HEK293 (cell line): ENCODE measurements around the gene DMC1.
A peak's percentile ranks its signal among the peaks of the same experiment; 100 is the strongest.

Experiments used
- CTCF ChIA-PET: fragments of 350-600 bp; formaldehyde crosslinking; extraction: SDS; loops from one replicate; lab custom pipeline; 2021; ENCODE audit warnings: antibody characterized with exemption; lab: Yijun Ruan, JAX
- POLR2A ChIA-PET: fragments of 300-600 bp; formaldehyde crosslinking; extraction: SDS; loops from one replicate; lab custom pipeline; 2020; ENCODE audit warnings: antibody characterized with exemption, inconsistent platforms; lab: Yijun Ruan, JAX
- H3K27ac ChIP-seq: fragments of 200-500 bp; sonication (Bioruptor generic); 2 replicates; pipeline ENCODE4 v1.5.1; 2014; ENCODE audit warnings: low read depth, low read length, control low read depth, inconsistent platforms; ENCODE audit errors: extremely low read depth
- H3K36me3 ChIP-seq, 2 experiments: fragments of 200-500 bp in 1 of 2; sonication (Bioruptor generic) in 1 of 2; 1 replicate in 1 of 2; 2 replicates in 1 of 2; pipeline ENCODE4 v1.5.1; 2014 to 2017; ENCODE audit warnings: inconsistent platforms in 2 of 2, low read length in 2 of 2; ENCODE audit not compliant: control insufficient read depth in 2 of 2, insufficient read depth in 1 of 2
- H3K4me1 ChIP-seq: fragments of 200-500 bp; sonication (Bioruptor generic); 2 replicates; pipeline ENCODE4 v1.5.1; 2014; ENCODE audit warnings: mild to moderate bottlenecking, low read length, inconsistent platforms; ENCODE audit not compliant: control insufficient read depth, insufficient read depth
- H3K4me3 ChIP-seq: 2 replicates; pipeline ENCODE4 v1.5.1; 2011; ENCODE audit warnings: low read depth, mild to moderate bottlenecking, control low read depth, low read length, moderate library complexity
- H3K9me3 ChIP-seq: fragments of 200-500 bp; sonication (Bioruptor generic); 2 replicates; pipeline ENCODE4 v1.5.1; 2014; ENCODE audit warnings: low read depth, low read length, inconsistent platforms; ENCODE audit not compliant: control insufficient read depth, insufficient read depth
- BCL11B ChIP-seq: fragments of 450-650 bp; formaldehyde crosslinking; IDR thresholded peaks from 2 replicates; pipeline ENCODE4 v1.5.1; 2016; ENCODE audit warnings: low read depth, missing biosample characterization, missing genetic modification characterization
- BCL6B ChIP-seq: fragments of 450-650 bp; formaldehyde crosslinking; IDR thresholded peaks from 2 replicates; pipeline ENCODE4 v1.5.1; 2017; ENCODE audit warnings: missing biosample characterization, missing genetic modification characterization
- MYNN ChIP-seq: fragments of 450-650 bp; formaldehyde crosslinking; IDR thresholded peaks from 2 replicates; pipeline ENCODE4 v1.5.1; 2016; ENCODE audit warnings: missing biosample characterization, missing genetic modification characterization, borderline replicate concordance
- OSR2 ChIP-seq: fragments of 450-650 bp; formaldehyde crosslinking; IDR thresholded peaks from 2 replicates; pipeline ENCODE4 v1.5.1; 2016; ENCODE audit warnings: missing biosample characterization, missing genetic modification characterization
- YY1 ChIP-seq: fragments of 450-650 bp; formaldehyde crosslinking; IDR thresholded peaks from 2 replicates; pipeline ENCODE4 v1.5.1; 2018; ENCODE audit warnings: missing biosample characterization, missing genetic modification characterization
- ZNF112 ChIP-seq: fragments of 450-650 bp; formaldehyde crosslinking; IDR thresholded peaks from 2 replicates; pipeline ENCODE4 v1.5.0; 2017; ENCODE audit warnings: missing biosample characterization, missing genetic modification characterization
- ZNF202 ChIP-seq: fragments of 450-650 bp; formaldehyde crosslinking; IDR thresholded peaks from 2 replicates; pipeline ENCODE4 v1.5.1; 2016; ENCODE audit warnings: missing biosample characterization, missing genetic modification characterization, borderline replicate concordance
- ZNF214 ChIP-seq: fragments of 450-650 bp; formaldehyde crosslinking; IDR thresholded peaks from 2 replicates; pipeline ENCODE4 v1.5.1; 2017; ENCODE audit warnings: missing biosample characterization, mild to moderate bottlenecking, missing genetic modification characterization, borderline replicate concordance
- ZNF221 ChIP-seq: fragments of 450-650 bp; formaldehyde crosslinking; IDR thresholded peaks from 2 replicates; pipeline ENCODE4 v1.5.1; 2017; ENCODE audit warnings: missing biosample characterization, missing genetic modification characterization, borderline replicate concordance
- ZNF302 ChIP-seq: fragments of 450-650 bp; formaldehyde crosslinking; IDR thresholded peaks from 2 replicates; pipeline ENCODE4 v1.5.1; 2016; ENCODE audit warnings: missing biosample characterization, missing genetic modification characterization, low read depth
- ZNF362 ChIP-seq: fragments of 450-650 bp; formaldehyde crosslinking; IDR thresholded peaks from 2 replicates; pipeline ENCODE4 v1.5.1; 2016; ENCODE audit warnings: missing biosample characterization, missing genetic modification characterization
- ZNF426 ChIP-seq: fragments of 450-650 bp; formaldehyde crosslinking; IDR thresholded peaks from 2 replicates; pipeline ENCODE4 v1.5.1; 2017; ENCODE audit warnings: missing biosample characterization, missing genetic modification characterization, mild to moderate bottlenecking, inconsistent platforms, moderate library complexity
- ZNF571 ChIP-seq: fragments of 450-650 bp; formaldehyde crosslinking; IDR thresholded peaks from 2 replicates; pipeline ENCODE4 v1.5.0; 2017; ENCODE audit warnings: missing biosample characterization, missing genetic modification characterization
- ZNF585B ChIP-seq: fragments of 450-650 bp; formaldehyde crosslinking; IDR thresholded peaks from 2 replicates; pipeline ENCODE4 v1.5.1; 2016; ENCODE audit warnings: missing biosample characterization, missing genetic modification characterization
- ZNF600 ChIP-seq: fragments of 450-650 bp; formaldehyde crosslinking; IDR thresholded peaks from 2 replicates; pipeline ENCODE4 v1.5.1; 2016; ENCODE audit warnings: missing biosample characterization, missing genetic modification characterization
- ZNF776 ChIP-seq: fragments of 450-650 bp; formaldehyde crosslinking; IDR thresholded peaks from 2 replicates; pipeline ENCODE4 v1.5.0; 2017; ENCODE audit warnings: missing biosample characterization, missing genetic modification characterization, borderline replicate concordance
- TF ChIP-seq, protein P1 (sequence below): fragments of 450-650 bp; formaldehyde crosslinking; IDR thresholded peaks from 2 replicates; pipeline ENCODE4 v1.5.1; 2016; ENCODE audit warnings: missing biosample characterization, missing genetic modification characterization
- TF ChIP-seq, protein P2 (sequence below): fragments of 450-650 bp; formaldehyde crosslinking; IDR thresholded peaks from 2 replicates; pipeline ENCODE4 v1.5.1; 2016; ENCODE audit warnings: missing biosample characterization, missing genetic modification characterization
- TF ChIP-seq, protein P3 (sequence below): fragments of 450-650 bp; formaldehyde crosslinking; IDR thresholded peaks from 2 replicates; pipeline ENCODE4 v1.5.1; 2016; ENCODE audit warnings: missing biosample characterization, missing genetic modification characterization

DMC1 gene

DNA sequence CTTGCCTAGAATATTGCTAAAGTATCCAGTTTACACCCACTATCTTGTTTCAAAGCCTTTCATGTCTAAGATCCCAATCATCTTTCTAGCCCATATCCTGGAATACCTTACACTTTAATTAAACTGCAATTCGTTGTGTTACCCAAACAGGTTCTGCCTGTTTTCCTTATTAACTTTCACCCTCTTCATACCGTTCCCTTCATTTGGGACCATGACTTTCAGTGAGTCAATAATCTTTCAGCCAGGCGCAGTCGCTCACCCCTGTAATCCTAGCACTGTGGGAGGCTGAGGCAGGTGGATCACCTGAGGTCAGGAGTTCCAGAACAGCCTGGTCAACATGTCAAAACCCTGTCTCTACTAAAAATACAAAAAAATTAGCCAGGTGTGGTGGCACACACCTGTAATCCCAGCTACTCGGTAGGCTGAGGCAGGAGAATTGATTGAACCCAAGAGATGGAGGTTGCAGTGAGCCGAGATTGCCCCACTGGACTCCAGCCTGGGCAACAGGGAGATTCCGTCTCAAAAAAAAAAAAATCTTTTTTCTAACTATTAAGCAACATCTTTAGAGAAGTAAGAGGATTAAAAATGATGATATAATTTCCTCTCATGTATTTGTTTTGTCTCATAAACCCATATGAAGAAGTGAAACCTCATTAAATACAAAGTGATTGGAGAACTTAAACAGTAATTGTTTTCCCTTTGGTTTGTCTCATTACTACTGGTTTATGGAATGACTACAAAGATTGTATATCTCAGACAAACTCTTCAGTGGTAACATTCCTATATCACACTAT is 20.7 kb downstream of the DMC1 start:
- no peaks in the 10 kb centered on the region; a peak in 1 of 3 replicates for H3K36me3 ChIP-seq
- ChIA-PET CTCF (interaction anchor here (0.6 to 2.3 kb wide), 2 partner anchors 23 to 150 kb away, joined by 5 to 11 read pairs; no protein-coding TSS in a partner anchor), POLR2A (interaction anchor here (1.0 kb wide), 1 partner anchor 48 kb away, joined by 3 read pairs; no protein-coding TSS in a partner anchor)
- H3K4me1 ChIP-seq, result no peaks in the 10 kb centered on the region
- no peak overlapping the region for H3K4me3 ChIP-seq
- no peak overlapping the region for H3K27ac ChIP-seq
- no peaks in the 10 kb centered on the region for H3K9me3 ChIP-seq
- TF ChIP-seq ZNF426 (no peak), ZNF776 (tag by site-specific recombination) (no peak), OSR2 (tag by site-specific recombination) (peak; percentile 42; the same call in 1 of the 2 replicates)

- Histone ChIP-seq H3K27ac (no peak overlapping the region), H3K4me3 (no peak overlapping the region), H3K9me3 (no peaks in the 10 kb centered on the region), H3K36me3 (no peaks in the 10 kb centered on the region), H3K4me1 (no peaks in the 10 kb centered on the region)
- POLR2A ChIA-PET, result no interaction called here
- TF ChIP-seq ZNF202 (tag by site-specific recombination), result no peak
- TF ChIP-seq YY1 (tag by site-specific recombination), result no peak
- TF ChIP-seq ZNF214 (tag by site-specific recombination), result no peak
- TF ChIP-seq BCL11B (tag by site-specific recombination), result no peak
- TF ChIP-seq ZNF362 (tag by site-specific recombination), result no peak
- CTCF ChIA-PET, result interaction anchor here (0.8 kb wide), 1 partner anchor 11 kb away, joined by 3 read pairs; no protein-coding TSS in a partner anchor
Measured at GRCh38 chr22:38540701-38541100, 29.3 kb downstream of the DMC1 start.

- CTCF ChIA-PET, result interaction anchor here (0.5 kb wide), 1 partner anchor 112 kb away, joined by 3 read pairs; no protein-coding TSS in a partner anchor
- H3K4me1 ChIP-seq, result no peaks in the 10 kb centered on the region
- no peaks in the 10 kb centered on the region for H3K9me3 ChIP-seq
- POLR2A ChIA-PET, result no interaction called here
- no peaks in the 10 kb centered on the region for H3K36me3 ChIP-seq
- no peak overlapping the region for H3K27ac ChIP-seq
- H3K4me3 ChIP-seq, result no peak overlapping the region
- no peak for TF ChIP-seq ZNF585B
- TF ChIP-seq ZNF571 (tag by site-specific recombination), result no peak
- no peak for TF ChIP-seq ZNF221 (tag by site-specific recombination)
- TF ChIP-seq, protein P1, sequence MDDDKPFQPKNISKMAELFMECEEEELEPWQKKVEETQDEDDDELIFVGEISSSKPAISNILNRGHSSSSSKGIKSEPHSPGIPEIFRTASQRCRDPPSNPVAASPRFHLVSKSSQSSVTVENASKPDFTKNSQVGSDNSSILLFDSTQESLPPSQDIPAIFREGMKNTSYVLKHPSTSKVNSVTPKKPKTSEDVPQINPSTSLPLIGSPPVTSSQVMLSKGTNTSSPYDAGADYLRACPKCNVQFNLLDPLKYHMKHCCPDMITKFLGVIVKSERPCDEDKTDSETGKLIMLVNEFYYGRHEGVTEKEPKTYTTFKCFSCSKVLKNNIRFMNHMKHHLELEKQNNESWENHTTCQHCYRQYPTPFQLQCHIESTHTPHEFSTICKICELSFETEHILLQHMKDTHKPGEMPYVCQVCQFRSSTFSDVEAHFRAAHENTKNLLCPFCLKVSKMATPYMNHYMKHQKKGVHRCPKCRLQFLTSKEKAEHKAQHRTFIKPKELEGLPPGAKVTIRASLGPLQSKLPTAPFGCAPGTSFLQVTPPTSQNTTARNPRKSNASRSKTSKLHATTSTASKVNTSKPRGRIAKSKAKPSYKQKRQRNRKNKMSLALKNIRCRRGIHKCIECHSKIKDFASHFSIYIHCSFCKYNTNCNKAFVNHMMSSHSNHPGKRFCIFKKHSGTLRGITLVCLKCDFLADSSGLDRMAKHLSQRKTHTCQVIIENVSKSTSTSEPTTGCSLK, result no peak
- no peak for TF ChIP-seq ZNF600 (tag by site-specific recombination)
- TF ChIP-seq, protein P2, sequence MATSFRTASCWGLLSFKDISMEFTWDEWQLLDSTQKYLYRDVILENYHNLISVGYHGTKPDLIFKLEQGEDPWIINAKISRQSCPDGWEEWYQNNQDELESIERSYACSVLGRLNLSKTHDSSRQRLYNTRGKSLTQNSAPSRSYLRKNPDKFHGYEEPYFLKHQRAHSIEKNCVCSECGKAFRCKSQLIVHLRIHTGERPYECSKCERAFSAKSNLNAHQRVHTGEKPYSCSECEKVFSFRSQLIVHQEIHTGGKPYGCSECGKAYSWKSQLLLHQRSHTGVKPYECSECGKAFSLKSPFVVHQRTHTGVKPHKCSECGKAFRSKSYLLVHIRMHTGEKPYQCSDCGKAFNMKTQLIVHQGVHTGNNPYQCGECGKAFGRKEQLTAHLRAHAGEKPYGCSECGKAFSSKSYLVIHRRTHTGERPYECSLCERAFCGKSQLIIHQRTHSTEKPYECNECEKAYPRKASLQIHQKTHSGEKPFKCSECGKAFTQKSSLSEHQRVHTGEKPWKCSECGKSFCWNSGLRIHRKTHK (tag by site-specific recombination), result no peak
- TF ChIP-seq ZNF112, result no peak
- TF ChIP-seq ZNF302 (tag by site-specific recombination), result no peak
- TF ChIP-seq BCL11B (tag by site-specific recombination), result no peak
- no peak for TF ChIP-seq BCL6B (tag by site-specific recombination)
- TF ChIP-seq, protein P3, sequence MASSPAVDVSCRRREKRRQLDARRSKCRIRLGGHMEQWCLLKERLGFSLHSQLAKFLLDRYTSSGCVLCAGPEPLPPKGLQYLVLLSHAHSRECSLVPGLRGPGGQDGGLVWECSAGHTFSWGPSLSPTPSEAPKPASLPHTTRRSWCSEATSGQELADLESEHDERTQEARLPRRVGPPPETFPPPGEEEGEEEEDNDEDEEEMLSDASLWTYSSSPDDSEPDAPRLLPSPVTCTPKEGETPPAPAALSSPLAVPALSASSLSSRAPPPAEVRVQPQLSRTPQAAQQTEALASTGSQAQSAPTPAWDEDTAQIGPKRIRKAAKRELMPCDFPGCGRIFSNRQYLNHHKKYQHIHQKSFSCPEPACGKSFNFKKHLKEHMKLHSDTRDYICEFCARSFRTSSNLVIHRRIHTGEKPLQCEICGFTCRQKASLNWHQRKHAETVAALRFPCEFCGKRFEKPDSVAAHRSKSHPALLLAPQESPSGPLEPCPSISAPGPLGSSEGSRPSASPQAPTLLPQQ, result no peak
- TF ChIP-seq MYNN (tag by site-specific recombination), result no peak
Measured at GRCh38 chr22:38531251-38531938, 38.6 kb downstream of the DMC1 start.
